Spleen (tissue), 11 donors: Measurements from ENCODE around the gene OR6F1. TPM values are rescaled to one million over a fixed set of nuclear protein-coding genes. Genes with fewer than 3 reads are reported as not detected.

Experiments used
- DNase-seq: peaks from one replicate; pipeline ENCODE4 v3.0.0-alpha.2; 2020
- H3K27ac ChIP-seq, 8 donors: fragments of 200-600 bp; sonication (generic) in 7 of 8; 1 replicate in 4 of 8; 2 replicates in 4 of 8; pipeline versions ENCODE4 v1.5.0 to v1.8.0; 2016 to 2021; ENCODE audit warnings: inconsistent platforms in 4 of 8, mild to moderate bottlenecking in 4 of 8, moderate library complexity in 1 of 8
- H3K27me3 ChIP-seq, 7 donors: fragments of 200-600 bp; sonication (generic) in 6 of 7; replicated peaks in 1 of 7; 1 replicate in 4 of 7; 2 replicates in 3 of 7; pipeline versions ENCODE4 v1.5.0 to v1.8.0; 2016 to 2021; ENCODE audit warnings: inconsistent platforms in 3 of 7, mild to moderate bottlenecking in 1 of 7
- H3K36me3 ChIP-seq, 6 donors: fragments of 200-600 bp; sonication (generic) in 5 of 6; 1 replicate in 4 of 6; 2 replicates in 2 of 6; pipeline versions ENCODE4 v1.5.0 to v1.8.0; 2016 to 2021; ENCODE audit warnings: inconsistent platforms in 2 of 6
- H3K4me1 ChIP-seq, 6 donors: fragments of 200-600 bp; sonication (generic) in 5 of 6; 1 replicate in 3 of 6; 2 replicates in 3 of 6; pipeline versions ENCODE4 v1.5.0 to v1.8.0; 2016 to 2021; ENCODE audit warnings: inconsistent platforms in 3 of 6
- H3K4me3 ChIP-seq, 8 donors: fragments of 200-600 bp; sonication (generic) in 7 of 8; 1 replicate in 4 of 8; 2 replicates in 4 of 8; pipeline versions ENCODE4 v1.5.0 to v1.8.0; 2016 to 2021; ENCODE audit warnings: inconsistent platforms in 4 of 8, mild to moderate bottlenecking in 4 of 8, moderate library complexity in 2 of 8
- H3K9me3 ChIP-seq, 8 donors: fragments of 200-600 bp; sonication (generic) in 7 of 8; 1 replicate in 4 of 8; 2 replicates in 4 of 8; pipeline versions ENCODE4 v1.5.0 to v1.8.0; 2016 to 2021; ENCODE audit warnings: inconsistent platforms in 4 of 8
- POLR2A ChIP-seq, 3 donors: fragments of 450-650 bp; IDR thresholded peaks; one replicate each; pipeline ENCODE4 v1.5.1; 2017; ENCODE audit warnings: antibody characterized with exemption in 3 of 3, mild to moderate bottlenecking in 1 of 3
- POLR2AphosphoS5 ChIP-seq, 3 donors: sonication (generic); formaldehyde crosslinking; IDR thresholded peaks; one replicate each; pipeline ENCODE4 v1.5.1; 2017; ENCODE audit warnings: antibody characterized with exemption in 3 of 3
- WGBS, 5 donors: extraction: QIAGEN DNeasy Blood & Tissue Kit in 3 of 5; methylation state at CpG; one replicate each; pipeline versions ENCODE4 v1.1.5 to v1.1.7; 2013 to 2018; 5-methylcytosine and 5-hydroxymethylcytosine counted together
- intact Hi-C: fragments of 100-400 bp; cut with DNase I; formaldehyde crosslinking; loops from one replicate; pipeline ENCODE4 v1.15.0; 2023; ENCODE audit warnings: low total_unique reads
- polyA plus RNA-seq, 3 donors: library from polyadenylated mRNA; stranded (reverse); fragments of 200-250 nt; gene quantifications; one replicate each; pipeline ENCODE4 v1.2.1, GENCODE V29; 2013
- total RNA-seq, 7 donors: library from RNA; depleted of rRNA in 3 of 7; stranded (reverse); fragments of >200 nt in 3 of 7; fragmentation: NEBNext Ultra II Directional in 4 of 7; extraction: Animal tissue kit (Norgen Biotek cat#: 25700) in 4 of 7; gene quantifications; one replicate each; pipeline versions ENCODE4 v1.1.0 to v1.2.1, GENCODE V29; 2016 to 2021
- TF ChIP-seq, protein P1 (sequence below), 11 experiments: fragments of 200-600 bp in 7 of 11; fragments of 450-650 bp in 4 of 11; sonication (generic) in 4 of 11; IDR thresholded peaks in 8 of 11; conservative IDR thresholded peaks in 3 of 11; 1 replicate in 7 of 11; 2 replicates in 4 of 11; pipeline versions ENCODE4 v1.4.0 to v1.8.0; 2016 to 2021; ENCODE audit warnings: antibody characterized with exemption in 11 of 11, inconsistent platforms in 4 of 11, mild to moderate bottlenecking in 1 of 11
- donor health status: healthy with polysubstance abuse.
- donor health status: DM: no; HTN: no; CAD: no; lungs with moderate emphysema.
- donor health status: DM: no; HTN: no; CAD: no.
- donor health status: Bipolar disorder and iron deficiency.
- donor health status: healthy.
- donor health status: DM: no; HTN: no; CAD: no.
- donor health status: DM: yes; HTN: yes; CAD: no.

OR6F1 gene
- total and polyA plus RNA-seq, 10 donors, result not detected

DNA sequence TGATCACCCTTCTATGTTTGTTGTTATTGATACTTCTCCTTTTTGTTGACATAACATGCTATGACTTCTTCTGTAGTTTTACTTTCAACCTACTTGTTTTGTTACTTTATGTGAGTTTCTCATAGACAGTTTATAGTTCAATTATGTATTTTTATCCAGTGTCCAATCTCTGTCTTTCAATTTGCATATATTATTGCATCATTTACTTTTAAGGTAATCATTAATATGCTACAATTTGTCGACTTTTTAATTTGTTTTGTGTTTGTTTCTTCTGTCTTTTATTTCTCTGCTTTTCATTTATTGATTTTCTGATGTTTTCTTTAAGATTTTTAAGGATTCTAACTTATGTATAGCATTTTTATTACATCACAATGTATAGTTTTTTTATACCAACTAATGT, 47.2 kb downstream of the OR6F1 start:
- Histone ChIP-seq H3K36me3 (no peaks in the 10 kb centered on the region), H3K4me3 (no peak overlapping the region), H3K9me3 (peaks cover 0 to 15% (median 10%) of the 10 kb centered on the region in 8 donors), H3K27me3 (no peaks in the 10 kb centered on the region), H3K4me1 (no peaks in the 10 kb centered on the region), H3K27ac (no peak overlapping the region)
- intact Hi-C loops, result no loop called here
- TF ChIP-seq, protein P1, sequence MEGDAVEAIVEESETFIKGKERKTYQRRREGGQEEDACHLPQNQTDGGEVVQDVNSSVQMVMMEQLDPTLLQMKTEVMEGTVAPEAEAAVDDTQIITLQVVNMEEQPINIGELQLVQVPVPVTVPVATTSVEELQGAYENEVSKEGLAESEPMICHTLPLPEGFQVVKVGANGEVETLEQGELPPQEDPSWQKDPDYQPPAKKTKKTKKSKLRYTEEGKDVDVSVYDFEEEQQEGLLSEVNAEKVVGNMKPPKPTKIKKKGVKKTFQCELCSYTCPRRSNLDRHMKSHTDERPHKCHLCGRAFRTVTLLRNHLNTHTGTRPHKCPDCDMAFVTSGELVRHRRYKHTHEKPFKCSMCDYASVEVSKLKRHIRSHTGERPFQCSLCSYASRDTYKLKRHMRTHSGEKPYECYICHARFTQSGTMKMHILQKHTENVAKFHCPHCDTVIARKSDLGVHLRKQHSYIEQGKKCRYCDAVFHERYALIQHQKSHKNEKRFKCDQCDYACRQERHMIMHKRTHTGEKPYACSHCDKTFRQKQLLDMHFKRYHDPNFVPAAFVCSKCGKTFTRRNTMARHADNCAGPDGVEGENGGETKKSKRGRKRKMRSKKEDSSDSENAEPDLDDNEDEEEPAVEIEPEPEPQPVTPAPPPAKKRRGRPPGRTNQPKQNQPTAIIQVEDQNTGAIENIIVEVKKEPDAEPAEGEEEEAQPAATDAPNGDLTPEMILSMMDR (IDR thresholded peaks at IDR 0.05 in 8 of 11, conservative IDR thresholded peaks at IDR 0.05 in 3 of 11), result no peak
- no peak for TF ChIP-seq POLR2AphosphoS5 (IDR thresholded peaks at IDR 0.05)
- TF ChIP-seq POLR2A (IDR thresholded peaks at IDR 0.05), result no peak
- DNase-seq, result no peak
- WGBS, 5 donors, result 30 to 77% (median 48%) methylated on average over 1 of the region's 1 CpG

Other genes starting within 250 kb of the OR6F1 start
- gene OR2C3, start 180.2 kb downstream of the OR6F1 start, total RNA-seq, result under 1 TPM in 3 of 7 donors, not detected in 4; 0.06 to 0.26 (median 0.12) TPM
- under 1 TPM in 2 of 3 donors, not detected in 1; under 0.01 to 0.03 TPM for gene OR2C3, start 180.2 kb downstream of the OR6F1 start, polyA plus RNA-seq
- gene GCSAML, start 167.5 kb downstream of the OR6F1 start, total RNA-seq, result under 1 TPM in 6 of 7 donors, not detected in 1; 0.09 to 0.74 (median 0.53) TPM
- under 1 TPM in 2 of 3 donors, not detected in 1; 0.03 to 0.05 TPM for gene GCSAML, start 167.5 kb downstream of the OR6F1 start, polyA plus RNA-seq
- not detected for gene OR2G2, start 128.3 kb downstream of the OR6F1 start, total RNA-seq
- gene OR2G2, start 128.3 kb downstream of the OR6F1 start, polyA plus RNA-seq, result not detected
- gene OR2G3, start 111.1 kb downstream of the OR6F1 start, total RNA-seq, result not detected
- not detected for gene OR2G3, start 111.1 kb downstream of the OR6F1 start, polyA plus RNA-seq
- gene OR13G1, start 36.9 kb downstream of the OR6F1 start, total RNA-seq, result not detected
- not detected for gene OR13G1, start 36.9 kb downstream of the OR6F1 start, polyA plus RNA-seq
- under 1 TPM in 2 of 7 donors, not detected in 5; 0.38 to 0.73 TPM for gene OR14K1, start 22.0 kb upstream of the OR6F1 start, total RNA-seq
- not detected for gene OR14K1, start 22.0 kb upstream of the OR6F1 start, polyA plus RNA-seq
- gene OR14A2, start 31.5 kb upstream of the OR6F1 start, total RNA-seq, result not detected
- not detected for gene OR14A2, start 31.5 kb upstream of the OR6F1 start, polyA plus RNA-seq
- not detected for gene OR1C1, start 43.9 kb upstream of the OR6F1 start, total RNA-seq
- not detected for gene OR1C1, start 43.9 kb upstream of the OR6F1 start, polyA plus RNA-seq
- not detected for gene OR14A16, start 107.5 kb upstream of the OR6F1 start, total RNA-seq
- not detected for gene OR14A16, start 107.5 kb upstream of the OR6F1 start, polyA plus RNA-seq
- gene OR11L1, start 125.2 kb upstream of the OR6F1 start, total RNA-seq, result not detected
- gene OR11L1, start 125.2 kb upstream of the OR6F1 start, polyA plus RNA-seq, result not detected
- 10 to 100 TPM in 4 of 7 donors, 1 to 10 TPM in 3; 2.8 to 68.8 (median 11.3) TPM for gene TRIM58, start 140.5 kb upstream of the OR6F1 start, total RNA-seq
- 1 to 10 TPM in 1 of 3 donors, under 1 TPM in 2; 0.17 to 2.1 (median 0.21) TPM for gene TRIM58, start 140.5 kb upstream of the OR6F1 start, polyA plus RNA-seq
- gene OR2W3, start 178.9 kb upstream of the OR6F1 start, total RNA-seq, result 10 to 100 TPM in 1 of 7 donors, 1 to 10 TPM in 5, not detected in 1; 1.1 to 11.2 (median 4.7) TPM
- gene OR2W3, start 178.9 kb upstream of the OR6F1 start, polyA plus RNA-seq, result under 1 TPM in 2 of 3 donors, not detected in 1; 0.29 to 0.35 TPM
- not detected for gene OR2T8, start 203.6 kb upstream of the OR6F1 start, total RNA-seq
- under 1 TPM in 1 of 3 donors, not detected in 2; 0.06 TPM for gene OR2T8, start 203.6 kb upstream of the OR6F1 start, polyA plus RNA-seq
- gene OR2AJ1, start 208.2 kb upstream of the OR6F1 start, total RNA-seq, result 1 to 10 TPM in 3 of 7 donors, under 1 TPM in 3, not detected in 1; 0.52 to 2.1 (median 1.2) TPM
- under 1 TPM in 1 of 3 donors, not detected in 2; 0.03 TPM for gene OR2AJ1, start 208.2 kb upstream of the OR6F1 start, polyA plus RNA-seq
- 1 to 10 TPM in 5 of 7 donors, under 1 TPM in 2; 0.65 to 3.8 (median 1.8) TPM for gene OR2L8, start 232.2 kb upstream of the OR6F1 start, total RNA-seq
- not detected for gene OR2L8, start 232.2 kb upstream of the OR6F1 start, polyA plus RNA-seq
- 1 to 10 TPM in 4 of 7 donors, under 1 TPM in 3; 0.49 to 3.1 (median 1.5) TPM for gene OR2AK2, start 248.6 kb upstream of the OR6F1 start, total RNA-seq
- not detected for gene OR2AK2, start 248.6 kb upstream of the OR6F1 start, polyA plus RNA-seq